Loucy (cell line): ENCODE data around the gene GTF2F2.

Source experiments
- H2AFZ ChIP-seq: fragments of 200-600 bp; sonication (generic); 2 replicates; pipeline ENCODE4 v1.6.0; 2016; ENCODE audit warnings: antibody characterized with exemption, mild to moderate bottlenecking, low read length, moderate library complexity
- H3F3A ChIP-seq: fragments of 200-600 bp; 2 replicates; pipeline ENCODE4 v1.6.0; 2016; ENCODE audit warnings: antibody characterized with exemption, low read depth, mild to moderate bottlenecking
- H3K27me3 ChIP-seq: fragments of 200-600 bp; sonication (generic); 2 replicates; pipeline ENCODE4 v1.6.1; 2014; ENCODE audit warnings: low read length, mild to moderate bottlenecking; ENCODE audit not compliant: insufficient read depth, poor library complexity, severe bottlenecking
- H3K36me3 ChIP-seq: fragments of 200-600 bp; sonication (generic); 2 replicates; pipeline ENCODE4 v1.6.1; 2016; ENCODE audit warnings: low read length; ENCODE audit not compliant: insufficient read depth
- H3K4me1 ChIP-seq: fragments of 200-600 bp; sonication (generic); 2 replicates; pipeline ENCODE4 v1.5.1; 2014; ENCODE audit warnings: low read length, mild to moderate bottlenecking; ENCODE audit not compliant: insufficient read depth, poor library complexity, severe bottlenecking
- H3K4me2 ChIP-seq: fragments of 200-600 bp; sonication (generic); 2 replicates; pipeline ENCODE4 v1.6.0; 2014; ENCODE audit warnings: antibody characterized with exemption, low read length, low read depth, mild to moderate bottlenecking; ENCODE audit not compliant: poor library complexity, severe bottlenecking
- H3K4me3 ChIP-seq: fragments of 200-600 bp; sonication (generic); 2 replicates; pipeline ENCODE4 v1.5.1; 2014; ENCODE audit warnings: low read length, mild to moderate bottlenecking, mixed read lengths; ENCODE audit not compliant: poor library complexity, severe bottlenecking
- H3K79me2 ChIP-seq: fragments of 200-600 bp; sonication (generic); 2 replicates; pipeline ENCODE4 v1.6.1; 2014; ENCODE audit warnings: low read length; ENCODE audit not compliant: insufficient read depth
- H3K9ac ChIP-seq: fragments of 200-600 bp; sonication (generic); 2 replicates; pipeline ENCODE4 v1.6.0; 2014; ENCODE audit warnings: mild to moderate bottlenecking, low read depth, low read length, moderate library complexity; ENCODE audit not compliant: poor library complexity, severe bottlenecking
- H3K9me2 ChIP-seq: fragments of 200-600 bp; sonication (generic); replicated peaks from 2 replicates; pipeline ENCODE4 v1.6.1; 2016; ENCODE audit warnings: low read depth, low read length, mixed read lengths
- H3K9me3 ChIP-seq: fragments of 200-600 bp; sonication (generic); 2 replicates; pipeline ENCODE4 v1.6.1; 2014; ENCODE audit warnings: mild to moderate bottlenecking, antibody characterized with exemption, low read length, low read depth; ENCODE audit not compliant: insufficient read depth
- H4K20me1 ChIP-seq: fragments of 200-600 bp; sonication (generic); 2 replicates; pipeline ENCODE4 v1.6.0; 2014; ENCODE audit warnings: antibody characterized with exemption, low read length, mild to moderate bottlenecking; ENCODE audit not compliant: insufficient read depth, poor library complexity, severe bottlenecking
- CTCF ChIP-seq: fragments of 200-600 bp; sonication (generic); conservative IDR thresholded peaks from 2 replicates; pipeline ENCODE4 v1.5.1; 2014; ENCODE audit warnings: mild to moderate bottlenecking, antibody characterized with exemption, low read length
- EZH2phosphoT487 ChIP-seq: fragments of 200-600 bp; IDR thresholded peaks from 2 replicates; pipeline ENCODE4 v1.6.1; 2018; ENCODE audit warnings: antibody characterized with exemption, mild to moderate bottlenecking, moderate library complexity, borderline replicate concordance

GTF2F2 gene

GRCh38 chr13:45231722-45232121 is 111.4 kb downstream of the GTF2F2 start:
- H3K9me2 ChIP-seq = no peaks in the 10 kb centered on the region
- no peak overlapping the region for H3K9ac ChIP-seq
- no peaks in the 10 kb centered on the region for H3K36me3 ChIP-seq
- H3K4me1 ChIP-seq = no peaks in the 10 kb centered on the region
- no peak overlapping the region for H3K4me2 ChIP-seq
- no peaks in the 10 kb centered on the region for H3K79me2 ChIP-seq
- TF ChIP-seq EZH2phosphoT487 (no peak), CTCF (no peak)
- no peaks in the 10 kb centered on the region for H3K9me3 ChIP-seq
- H4K20me1 ChIP-seq = no peaks in the 10 kb centered on the region
- no peak overlapping the region for H3K4me3 ChIP-seq
- no peak overlapping the region for H2AFZ ChIP-seq
- H3K27me3 ChIP-seq = no peaks in the 10 kb centered on the region
- no peaks in the 10 kb centered on the region for H3F3A ChIP-seq

- H3K9me2 ChIP-seq = no peaks in the 10 kb centered on the region
These were observed 112.3 kb downstream of the GTF2F2 start for GRCh38 chr13:45232591-45232990.

GRCh38 chr13:45238945-45239795 is 118.9 kb downstream of the GTF2F2 start:
- no peak overlapping the region for H3K4me3 ChIP-seq
- H3K4me1 ChIP-seq = no peaks in the 10 kb centered on the region
- no peak overlapping the region for H3K4me2 ChIP-seq
- no peak overlapping the region for H3K9ac ChIP-seq
- no peak overlapping the region for H2AFZ ChIP-seq
- no peaks in the 10 kb centered on the region for H4K20me1 ChIP-seq
- no peaks in the 10 kb centered on the region for H3F3A ChIP-seq
- H3K9me3 ChIP-seq = no peaks in the 10 kb centered on the region
- no peaks in the 10 kb centered on the region for H3K79me2 ChIP-seq
- no peak for TF ChIP-seq EZH2phosphoT487
- TF ChIP-seq CTCF = no peak
- no peaks in the 10 kb centered on the region for H3K9me2 ChIP-seq
- H3K36me3 ChIP-seq = 0 out of 2 replicates have a peak, but pooled peaks cover 3% of the 10 kb centered on the region
- H3K27me3 ChIP-seq = no peaks in the 10 kb centered on the region

More at GRCh38 chr13:45232591-45232990, 112.3 kb downstream of the GTF2F2 start:
- Histone ChIP-seq H3K9me3 (no peaks in the 10 kb centered on the region), H3F3A (no peaks in the 10 kb centered on the region), H2AFZ (no peak overlapping the region), H3K4me3 (no peak overlapping the region), H3K4me1 (no peaks in the 10 kb centered on the region), H3K9ac (no peak overlapping the region), H3K4me2 (no peak overlapping the region), H3K79me2 (no peaks in the 10 kb centered on the region), H3K36me3 (no peaks in the 10 kb centered on the region), H3K27me3 (no peaks in the 10 kb centered on the region), H4K20me1 (no peaks in the 10 kb centered on the region)
- no peak for TF ChIP-seq CTCF
- no peak for TF ChIP-seq EZH2phosphoT487
